ENCODE measurements around the gene GAREM2.

GAREM2 gene

GRCh38 chr2:26238311-26238958 is 65.5 kb downstream of the GAREM2 start:
- TF ChIP-seq, protein P1, sequence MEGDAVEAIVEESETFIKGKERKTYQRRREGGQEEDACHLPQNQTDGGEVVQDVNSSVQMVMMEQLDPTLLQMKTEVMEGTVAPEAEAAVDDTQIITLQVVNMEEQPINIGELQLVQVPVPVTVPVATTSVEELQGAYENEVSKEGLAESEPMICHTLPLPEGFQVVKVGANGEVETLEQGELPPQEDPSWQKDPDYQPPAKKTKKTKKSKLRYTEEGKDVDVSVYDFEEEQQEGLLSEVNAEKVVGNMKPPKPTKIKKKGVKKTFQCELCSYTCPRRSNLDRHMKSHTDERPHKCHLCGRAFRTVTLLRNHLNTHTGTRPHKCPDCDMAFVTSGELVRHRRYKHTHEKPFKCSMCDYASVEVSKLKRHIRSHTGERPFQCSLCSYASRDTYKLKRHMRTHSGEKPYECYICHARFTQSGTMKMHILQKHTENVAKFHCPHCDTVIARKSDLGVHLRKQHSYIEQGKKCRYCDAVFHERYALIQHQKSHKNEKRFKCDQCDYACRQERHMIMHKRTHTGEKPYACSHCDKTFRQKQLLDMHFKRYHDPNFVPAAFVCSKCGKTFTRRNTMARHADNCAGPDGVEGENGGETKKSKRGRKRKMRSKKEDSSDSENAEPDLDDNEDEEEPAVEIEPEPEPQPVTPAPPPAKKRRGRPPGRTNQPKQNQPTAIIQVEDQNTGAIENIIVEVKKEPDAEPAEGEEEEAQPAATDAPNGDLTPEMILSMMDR (IDR thresholded peaks at IDR 0.05; ENCODE audit: insufficient read depth, low read length, missing control alignments) = no peak
- no peak overlapping the region for H3K4me3 ChIP-seq (ENCODE audit: low read depth, low read length)
- ChIA-PET CTCF (interaction anchor here (2.0 kb wide), 1 partner anchor 92 kb away, joined by 8 read pairs; no protein-coding TSS in a partner anchor), POLR2A (no interaction called here)
- DNase-seq (ENCODE audit: low read depth, low spot score) = no peak

All from AG04449 (cell line).